ENCODE measurements around the gene THSD7B.

Gene THSD7B

DNA sequence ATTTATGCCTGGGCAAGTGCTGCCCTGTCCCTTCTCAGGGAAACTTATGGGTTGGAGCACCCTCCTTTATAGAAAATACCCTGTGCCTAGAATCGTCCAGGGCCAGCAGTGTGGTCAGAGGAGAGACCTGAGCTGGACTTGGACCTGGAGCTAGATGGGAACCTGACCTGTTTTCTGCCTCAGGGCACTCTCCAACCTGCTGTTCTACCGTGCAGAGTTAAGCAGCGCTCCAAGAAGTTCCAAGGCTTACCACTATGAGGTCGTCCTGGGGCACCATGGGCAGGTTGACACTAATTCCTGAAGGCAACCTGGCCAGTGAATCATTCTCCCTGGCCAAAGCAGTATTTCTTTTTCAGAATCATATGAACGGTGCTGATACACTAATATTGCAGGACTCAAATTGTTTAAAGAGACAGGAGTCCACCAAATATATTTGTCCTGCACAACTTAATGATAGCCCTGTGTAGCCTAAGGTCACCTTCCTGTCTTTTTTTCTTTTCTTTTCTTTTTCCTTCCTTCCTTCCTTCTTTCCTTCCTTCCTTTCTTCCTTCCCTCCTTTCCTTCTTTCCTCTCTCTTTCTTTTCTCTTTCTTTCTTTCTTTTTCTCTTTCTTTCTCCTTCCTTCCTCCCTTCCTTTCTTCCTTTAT lies 743.5 kb downstream of the THSD7B start:
- H3K4me3 ChIP-seq (ENCODE audit: low read depth, low read length), result no peak overlapping the region
- peak; percentile 15 for DNase-seq (ENCODE audit: low read depth)
- TF ChIP-seq, protein P1, sequence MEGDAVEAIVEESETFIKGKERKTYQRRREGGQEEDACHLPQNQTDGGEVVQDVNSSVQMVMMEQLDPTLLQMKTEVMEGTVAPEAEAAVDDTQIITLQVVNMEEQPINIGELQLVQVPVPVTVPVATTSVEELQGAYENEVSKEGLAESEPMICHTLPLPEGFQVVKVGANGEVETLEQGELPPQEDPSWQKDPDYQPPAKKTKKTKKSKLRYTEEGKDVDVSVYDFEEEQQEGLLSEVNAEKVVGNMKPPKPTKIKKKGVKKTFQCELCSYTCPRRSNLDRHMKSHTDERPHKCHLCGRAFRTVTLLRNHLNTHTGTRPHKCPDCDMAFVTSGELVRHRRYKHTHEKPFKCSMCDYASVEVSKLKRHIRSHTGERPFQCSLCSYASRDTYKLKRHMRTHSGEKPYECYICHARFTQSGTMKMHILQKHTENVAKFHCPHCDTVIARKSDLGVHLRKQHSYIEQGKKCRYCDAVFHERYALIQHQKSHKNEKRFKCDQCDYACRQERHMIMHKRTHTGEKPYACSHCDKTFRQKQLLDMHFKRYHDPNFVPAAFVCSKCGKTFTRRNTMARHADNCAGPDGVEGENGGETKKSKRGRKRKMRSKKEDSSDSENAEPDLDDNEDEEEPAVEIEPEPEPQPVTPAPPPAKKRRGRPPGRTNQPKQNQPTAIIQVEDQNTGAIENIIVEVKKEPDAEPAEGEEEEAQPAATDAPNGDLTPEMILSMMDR (IDR thresholded peaks at IDR 0.05; ENCODE audit: control insufficient read depth, extremely low read depth, insufficient read depth), result no peak

- no peak overlapping the region for H3K4me3 ChIP-seq (ENCODE audit: low read depth, low read length)
- TF ChIP-seq, protein P1 (IDR thresholded peaks at IDR 0.05; ENCODE audit: control insufficient read depth, extremely low read depth, insufficient read depth), result no peak
- DNase-seq (ENCODE audit: low read depth), result no peak
Measured at GRCh38 chr2:137511526-137511925, 746.2 kb downstream of the THSD7B start.

- TF ChIP-seq, protein P1 (IDR thresholded peaks at IDR 0.05; ENCODE audit: control insufficient read depth, extremely low read depth, insufficient read depth), result no peak
- DNase-seq (ENCODE audit: low read depth), result no peak
- no peak overlapping the region for H3K4me3 ChIP-seq (ENCODE audit: low read depth, low read length)
Measured at GRCh38 chr2:137521653-137522619, 756.6 kb downstream of the THSD7B start.

GRCh38 chr2:137522620-137523011 lies 757.3 kb downstream of the THSD7B start:
- H3K4me3 ChIP-seq (ENCODE audit: low read depth, low read length), result no peak overlapping the region
- DNase-seq (ENCODE audit: low read depth), result no peak
- TF ChIP-seq, protein P1 (IDR thresholded peaks at IDR 0.05; ENCODE audit: control insufficient read depth, extremely low read depth, insufficient read depth), result no peak

DNA sequence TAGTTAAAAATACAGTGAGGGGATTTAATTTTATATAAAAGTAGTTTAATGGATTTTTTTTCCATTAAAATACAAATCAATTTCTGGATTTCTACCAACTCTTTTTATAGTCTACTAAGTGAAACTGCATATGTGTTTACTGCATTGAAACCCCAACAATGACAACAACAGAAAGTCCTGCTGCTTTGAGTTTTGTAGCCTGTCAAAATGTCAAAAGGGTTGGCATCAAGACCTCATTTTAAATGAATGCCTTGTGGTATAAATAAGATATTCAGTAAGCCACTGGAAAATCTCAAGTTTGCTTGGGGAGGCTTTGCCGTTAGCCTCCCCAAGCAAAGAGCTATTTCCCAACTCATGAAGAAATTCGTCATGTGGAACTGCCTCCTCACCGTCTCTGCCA lies 758.6 kb downstream of the THSD7B start:
- no peak for DNase-seq (ENCODE audit: low read depth)
- H3K4me3 ChIP-seq (ENCODE audit: low read depth, low read length), result no peak overlapping the region
- TF ChIP-seq, protein P1 (IDR thresholded peaks at IDR 0.05; ENCODE audit: control insufficient read depth, extremely low read depth, insufficient read depth), result no peak

DNA sequence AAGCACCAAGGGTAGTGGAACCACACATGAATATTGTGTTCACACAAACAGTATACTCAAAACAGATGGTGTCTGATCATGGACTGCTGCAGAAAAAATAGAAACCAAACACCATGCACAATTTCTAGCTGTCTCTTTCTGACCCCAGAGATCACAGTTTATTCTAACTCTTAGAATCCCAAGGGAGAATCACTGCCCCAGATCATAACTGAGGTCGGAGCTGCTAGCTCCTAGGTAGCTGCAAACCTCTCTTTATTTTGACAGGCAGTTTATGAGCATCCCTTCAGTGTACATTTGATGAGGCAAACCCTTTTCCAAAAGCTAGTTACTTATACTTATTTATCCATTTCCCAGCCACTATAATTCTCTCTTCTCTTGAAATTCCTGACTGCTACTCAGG lies 759.8 kb downstream of the THSD7B start:
- no peak overlapping the region for H3K4me3 ChIP-seq (ENCODE audit: low read depth, low read length)
- DNase-seq (ENCODE audit: low read depth), result no peak
- TF ChIP-seq, protein P1 (IDR thresholded peaks at IDR 0.05; ENCODE audit: control insufficient read depth, extremely low read depth, insufficient read depth), result no peak

All from LNCaP clone FGC (cell line).